GM18861 (cell line): ENCODE data around the gene RAD23B.

Experiments used
- ATAC-seq: cut with Tn5 transposase; IDR thresholded peaks from one replicate; pipeline ENCODE4 v1.9.1; 2021; ENCODE audit not compliant: unreplicated experiment

The RAD23B gene

GRCh38 chr9:107268560-107268959 is 14.5 kb upstream of the RAD23B start:
- no peak for ATAC-seq

DNA sequence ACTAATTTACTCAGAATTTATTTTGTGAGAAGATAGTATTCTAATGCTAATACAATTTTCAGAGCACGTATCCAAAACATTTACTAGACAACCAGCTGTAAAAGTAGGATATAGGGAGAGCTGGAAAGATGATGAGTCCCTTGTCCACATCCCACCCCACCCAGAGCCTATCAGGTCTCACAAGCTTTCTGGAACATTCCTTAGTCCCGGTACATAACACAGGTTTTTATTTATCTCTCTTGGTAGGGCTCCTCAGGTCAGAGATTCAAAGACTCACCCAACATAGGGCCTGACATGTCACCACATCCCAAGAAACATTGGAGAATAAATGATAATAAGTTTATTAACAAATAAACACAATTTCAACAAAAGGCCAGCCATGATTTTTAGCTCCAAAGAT is 13.8 kb upstream of the RAD23B start:
- ATAC-seq: no peak

- no peak for ATAC-seq
Measured at GRCh38 chr9:107269681-107270080, 13.4 kb upstream of the RAD23B start.

- ATAC-seq: no peak
Measured at GRCh38 chr9:107270082-107270481, 13.0 kb upstream of the RAD23B start.

GRCh38 chr9:107270580-107270979 is 12.5 kb upstream of the RAD23B start:
- ATAC-seq: no peak

- ATAC-seq: no peak
Measured at GRCh38 chr9:107273634-107274033, 9.4 kb upstream of the RAD23B start.

GRCh38 chr9:107274096-107274495 is 9.0 kb upstream of the RAD23B start:
- peak; percentile 65 for ATAC-seq

GRCh38 chr9:107274953-107275422 is 8.1 kb upstream of the RAD23B start:
- ATAC-seq: no peak

- no peak for ATAC-seq
Measured at GRCh38 chr9:107275530-107275929, 7.5 kb upstream of the RAD23B start.

DNA sequence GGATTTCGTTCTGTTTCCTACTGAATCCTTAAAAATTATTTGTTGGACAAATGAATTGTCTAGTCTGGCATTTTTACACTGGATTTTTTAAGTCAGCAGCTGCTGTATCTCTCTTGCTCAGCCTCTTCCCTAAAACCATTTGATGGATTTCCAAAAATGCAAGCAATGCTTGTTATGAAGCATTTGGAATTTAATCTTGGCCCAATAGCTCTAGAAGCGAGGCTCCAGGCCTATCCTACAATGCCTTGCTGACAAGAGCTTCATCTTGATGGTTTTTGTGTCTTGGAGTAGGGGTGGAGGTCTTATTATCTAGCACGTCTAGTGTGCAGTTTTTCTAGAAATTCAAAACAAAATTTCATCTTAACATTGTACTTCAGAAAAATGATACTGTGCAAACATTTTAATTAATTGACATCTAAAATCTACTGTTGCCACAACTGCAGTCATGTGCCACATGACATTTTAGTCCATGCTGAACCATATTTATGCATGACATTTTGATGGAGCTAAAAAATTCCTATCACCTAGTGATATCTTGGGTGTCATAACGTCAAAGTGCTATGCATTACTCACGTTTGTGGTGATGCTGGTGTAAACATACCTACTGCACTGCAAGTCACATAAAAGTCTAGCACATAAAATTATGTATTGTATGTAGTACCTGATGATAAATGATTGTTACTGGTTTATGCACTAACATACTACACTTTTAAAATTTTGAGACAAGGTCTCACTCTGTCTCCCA is 5.9 kb upstream of the RAD23B start:
- no peak for ATAC-seq

DNA sequence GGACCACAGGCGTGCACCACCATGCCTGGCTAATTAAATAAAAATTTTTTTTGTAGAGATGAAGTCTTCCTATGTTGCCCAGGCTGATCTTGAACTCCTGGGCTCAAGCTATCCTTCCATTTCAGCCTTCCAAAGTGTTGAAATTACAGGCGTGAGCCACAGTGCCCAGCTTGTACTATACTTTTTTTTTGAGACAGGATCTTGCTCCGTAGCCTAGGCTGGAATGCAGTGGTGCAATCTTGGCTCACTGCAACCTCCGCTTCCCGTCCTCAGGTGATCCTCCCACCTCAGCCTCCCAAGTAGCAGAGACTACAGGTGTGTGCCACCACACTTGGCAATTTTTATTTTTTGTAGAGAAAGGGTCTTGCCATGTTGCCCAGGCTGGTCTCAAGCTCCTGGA is 5.3 kb upstream of the RAD23B start:
- ATAC-seq: no peak

- ATAC-seq: no peak
Measured at GRCh38 chr9:107279086-107279485, 4.0 kb upstream of the RAD23B start.

DNA sequence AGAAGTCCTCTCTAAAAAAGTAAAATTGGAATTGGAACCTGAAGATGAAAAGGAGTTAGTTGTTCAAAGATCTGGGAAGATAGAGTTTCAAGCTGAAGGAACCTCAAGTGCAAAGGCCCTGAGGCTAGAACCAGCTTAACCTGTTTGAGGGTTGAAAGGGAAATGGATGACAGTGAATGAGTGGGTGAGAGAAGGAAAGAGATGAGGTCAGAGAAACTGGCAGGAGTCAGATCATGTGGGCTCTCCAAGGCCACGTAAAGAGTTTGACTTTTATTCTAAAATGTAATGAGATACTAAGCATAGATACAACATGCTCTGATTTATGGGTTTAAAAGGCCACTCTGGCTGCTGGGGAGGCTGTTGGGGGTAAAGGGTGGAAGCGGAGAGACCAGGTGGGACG is 2.5 kb upstream of the RAD23B start:
- no peak for ATAC-seq

GRCh38 chr9:107281184-107281583 is 1.9 kb upstream of the RAD23B start:
- ATAC-seq: no peak

DNA sequence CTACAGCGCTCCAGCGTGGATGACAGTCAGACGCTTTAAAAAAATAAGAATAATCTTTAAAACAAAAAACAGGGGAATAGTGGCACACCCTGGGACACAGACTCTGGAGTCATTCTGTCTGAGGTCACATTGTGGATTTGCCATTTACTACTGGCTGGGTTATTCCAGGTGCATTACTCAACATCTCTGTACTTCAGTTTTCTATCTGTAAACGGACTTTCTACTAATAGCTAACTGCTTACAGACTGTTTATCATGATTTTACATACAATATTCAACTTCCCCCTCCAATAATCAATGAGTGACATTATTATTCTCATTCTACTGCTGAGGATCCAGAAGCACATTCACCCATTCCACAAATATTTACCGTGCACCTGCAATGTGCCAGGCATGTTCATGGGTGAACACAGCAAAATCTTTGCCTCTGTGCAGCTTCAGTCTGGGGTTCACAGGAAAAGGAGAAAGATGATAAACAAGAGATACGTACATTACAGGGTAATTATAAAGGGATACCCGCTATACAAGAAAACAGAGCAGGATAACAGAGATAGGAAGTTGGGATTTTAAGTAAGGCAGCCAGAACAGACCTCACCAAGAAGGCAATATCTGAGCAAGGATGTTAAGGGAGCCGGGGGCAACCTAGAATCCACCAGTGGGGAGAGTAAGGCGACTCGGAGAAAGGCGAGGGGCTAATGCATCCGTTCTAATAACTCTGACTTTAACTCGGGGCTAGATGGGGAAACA is 984 bp upstream of the RAD23B start:
- no peak for ATAC-seq

- ATAC-seq: peak; percentile 25
Measured at GRCh38 chr9:107283623-107284616, 841 bp downstream of the RAD23B start.

DNA sequence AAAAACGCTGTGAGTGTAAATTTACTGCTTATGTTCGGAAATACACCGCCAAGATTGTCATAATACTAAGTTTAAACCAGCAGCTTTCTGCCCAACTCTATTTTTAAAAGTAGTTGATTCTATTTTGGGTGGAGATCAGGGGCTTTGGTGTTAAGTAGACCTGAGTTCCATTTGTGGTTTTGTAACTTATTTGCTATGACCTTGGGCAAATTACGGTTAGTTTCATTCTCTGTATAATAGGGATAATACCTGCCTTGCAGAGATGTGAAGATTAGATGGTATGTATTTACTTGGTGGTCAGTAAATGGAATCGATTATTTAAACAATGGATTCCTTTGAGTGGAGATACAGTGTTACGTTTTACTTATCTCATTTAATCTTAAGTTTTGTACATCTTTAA is 1.6 kb downstream of the RAD23B start:
- ATAC-seq: peak; percentile 28

DNA sequence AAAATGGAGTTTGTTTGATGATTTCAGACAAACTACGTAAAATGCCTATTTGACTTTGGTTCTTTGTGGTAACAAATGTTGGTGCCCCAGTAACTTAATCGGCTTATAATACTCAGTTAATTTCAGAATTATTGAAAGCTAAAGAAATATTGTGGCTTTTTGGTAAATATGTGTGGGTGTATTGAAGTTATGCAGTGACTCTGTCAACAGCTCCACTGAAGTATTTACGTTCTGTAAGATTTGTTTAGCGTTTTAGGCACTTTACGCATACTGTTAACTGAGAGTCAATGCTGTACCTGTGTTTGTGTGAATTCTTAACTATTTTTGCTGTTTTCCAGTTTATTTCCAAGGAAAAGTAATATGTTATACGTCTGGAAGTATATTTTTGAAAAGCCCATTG is 2.2 kb downstream of the RAD23B start:
- no peak for ATAC-seq

DNA sequence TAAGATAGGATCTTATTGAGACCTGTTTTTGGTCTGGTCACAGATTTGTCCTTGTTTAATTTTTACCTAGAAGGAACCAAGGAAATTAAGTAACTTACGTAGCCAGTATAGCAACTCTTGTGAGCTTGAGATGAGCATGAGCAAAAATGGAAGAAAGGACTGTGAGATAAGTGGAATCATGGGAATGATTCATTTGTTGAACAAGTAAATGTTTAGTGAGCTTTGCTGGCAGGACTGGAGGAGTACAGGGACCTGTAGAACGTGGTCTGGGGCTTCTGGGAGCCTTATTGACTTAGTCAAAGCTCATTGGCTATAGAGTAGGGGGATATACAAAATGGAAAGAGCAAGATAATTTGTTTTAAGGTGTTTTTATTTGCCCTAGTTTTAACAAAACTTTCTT is 3.0 kb downstream of the RAD23B start:
- ATAC-seq: no peak

- ATAC-seq: no peak
Measured at GRCh38 chr9:107288701-107289100, 5.6 kb downstream of the RAD23B start.

GRCh38 chr9:107290619-107291018 is 7.5 kb downstream of the RAD23B start:
- ATAC-seq: no peak
